ENCODE data around the gene BARHL2.
A peak's percentile ranks its signal among the peaks of the same experiment; 100 is the strongest.

- TF ChIP-seq CTCF (IDR thresholded peaks at IDR 0.05) (peak in 2 of 3 donors; percentile 42 to 50), POLR2AphosphoS5 (IDR thresholded peaks at IDR 0.05) (no peak), POLR2A (IDR thresholded peaks at IDR 0.05) (no peak)
These were observed 4.4 kb upstream of the BARHL2 start for GRCh38 chr1:90721210-90722194.

All from breast epithelium (tissue), 3 donors.